Sciatic nerve (tissue), 2 donors: ENCODE data around the gene FSIP2. TPM values are rescaled to one million over a fixed set of nuclear protein-coding genes. Genes with fewer than 3 reads are reported as not detected.
"Not testable (repeated sequence)": the region's sequence is repeated elsewhere in the genome, so short reads cannot be mapped to it uniquely, and the experiment has no call there.

Source experiments
- ATAC-seq: fragments of 200-7000 bp; cut with Tn5 transposase; one replicate; pipeline ENCODE4 v1.9.1; 2020; ENCODE audit warnings: mild to moderate bottlenecking, moderate library complexity
- DNase-seq: peaks from one replicate; pipeline ENCODE4 v3.0.0-alpha.2; 2020; ENCODE audit warnings: low spot score
- intact Hi-C: fragments of 100-400 bp; cut with DNase I; formaldehyde crosslinking; loops from one replicate; pipeline ENCODE4 v1.14.2; 2022
- total RNA-seq: library from RNA; stranded (reverse); fragmentation: NEBNext Ultra II Directional; extraction: Animal tissue kit (Norgen Biotek cat#: 25700); gene quantifications from one replicate; pipeline ENCODE4 v1.2.1, GENCODE V29; 2021
- donor health status: DM: no; HTN: no; CAD: no.
- donor health status: DM: no; HTN: no; CAD: no.

The FSIP2 gene
- total RNA-seq, 1 donor from 2014 or later = 1.3 TPM

DNA sequence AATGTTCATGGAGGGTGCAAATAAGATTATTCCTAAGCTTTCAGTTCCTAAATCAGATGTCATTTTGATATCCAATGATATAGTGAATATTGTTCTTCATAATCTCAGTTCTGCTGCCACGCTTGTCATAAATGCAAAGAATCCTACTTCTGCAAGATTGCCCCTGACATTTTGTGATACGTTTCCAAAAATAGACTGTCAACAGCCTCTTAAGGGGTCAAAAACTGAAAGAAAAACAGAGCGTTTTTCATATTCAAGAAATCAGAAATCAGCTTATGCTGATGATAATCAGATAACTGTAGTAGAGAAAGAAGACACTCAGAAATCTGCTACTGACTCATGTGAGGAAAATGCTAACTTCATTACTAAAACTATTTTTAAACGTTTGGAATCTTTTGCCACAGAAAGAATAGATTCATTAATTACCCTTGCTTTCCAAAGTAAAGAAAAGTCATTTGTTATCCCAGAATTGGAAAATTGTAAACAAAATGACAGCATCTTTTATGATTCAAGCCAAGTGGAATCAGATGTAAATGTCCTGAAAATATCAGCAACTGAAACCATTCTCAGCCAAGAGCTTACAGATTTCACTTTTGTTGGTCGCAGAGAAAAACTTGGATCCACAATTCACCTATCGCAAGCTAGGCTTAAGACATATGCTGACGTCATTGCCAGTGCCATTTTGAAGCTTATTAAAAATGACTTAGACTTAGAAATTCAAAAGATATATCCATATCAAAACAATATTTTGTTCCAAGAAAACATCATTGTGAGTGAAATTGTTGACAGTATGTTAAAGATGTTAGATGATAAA is 55.1 kb downstream of the FSIP2 start:
- ATAC-seq = no peak
- intact Hi-C loops = no loop called here
- DNase-seq = no peak

DNA sequence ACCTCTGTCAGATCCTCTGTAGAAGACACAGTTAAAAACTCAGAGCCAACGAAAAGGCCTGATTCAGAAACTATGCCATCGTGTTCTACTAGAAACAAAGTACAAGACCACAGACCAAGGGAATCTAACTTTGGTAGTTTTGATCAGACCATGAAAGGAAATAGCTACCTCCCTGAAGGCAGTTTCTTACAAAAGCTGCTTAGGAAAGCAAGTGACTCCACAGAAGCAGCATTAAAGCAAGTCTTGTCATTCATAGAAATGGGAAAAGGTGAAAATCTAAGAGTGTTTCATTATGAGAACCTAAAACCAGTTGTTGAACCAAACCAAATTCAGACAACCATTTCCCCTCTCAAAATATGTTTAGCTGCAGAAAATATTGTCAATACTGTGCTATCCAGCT is 58.2 kb downstream of the FSIP2 start:
- DNase-seq (no peak), ATAC-seq (no peak)
- intact Hi-C loops = no loop called here

DNA sequence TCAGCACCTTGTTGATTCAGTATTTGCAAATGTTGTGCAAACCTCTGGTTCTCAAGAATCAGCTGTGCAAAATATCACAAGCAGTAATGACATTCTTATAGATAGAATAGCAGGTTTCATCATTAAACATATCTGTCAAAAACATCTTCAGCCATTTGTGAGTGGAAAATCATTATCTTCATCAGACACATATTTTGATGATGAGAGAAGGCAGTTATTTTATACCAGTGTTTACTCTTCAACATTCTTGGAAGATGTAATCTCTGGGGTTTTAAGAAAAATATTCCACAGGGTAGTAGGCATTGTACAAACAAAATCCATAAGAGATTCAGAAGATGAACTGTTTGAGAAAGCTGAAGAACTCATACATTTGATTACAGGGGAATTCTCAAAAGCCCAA is 64.3 kb downstream of the FSIP2 start:
- no peak for ATAC-seq
- intact Hi-C loops = no loop called here
- DNase-seq = no peak

DNA sequence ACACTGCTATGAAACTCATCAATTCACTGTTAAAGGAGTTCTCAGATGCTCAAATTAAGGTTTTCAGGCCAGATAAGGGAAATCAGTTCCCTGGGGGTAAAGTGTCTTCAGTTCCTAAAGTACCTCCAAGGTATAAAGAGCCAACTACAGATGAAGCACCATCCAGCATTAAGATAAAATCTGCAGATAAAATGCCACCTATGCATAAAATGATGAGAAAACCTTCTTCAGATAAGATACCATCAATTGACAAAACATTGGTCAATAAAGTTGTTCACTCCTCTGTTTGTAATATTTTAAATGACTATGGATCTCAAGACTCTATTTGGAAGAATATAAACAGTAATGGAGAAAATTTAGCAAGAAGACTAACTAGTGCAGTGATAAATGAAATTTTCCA is 68.2 kb downstream of the FSIP2 start:
- intact Hi-C loops = no loop called here
- no peak for ATAC-seq
- no peak for DNase-seq

DNA sequence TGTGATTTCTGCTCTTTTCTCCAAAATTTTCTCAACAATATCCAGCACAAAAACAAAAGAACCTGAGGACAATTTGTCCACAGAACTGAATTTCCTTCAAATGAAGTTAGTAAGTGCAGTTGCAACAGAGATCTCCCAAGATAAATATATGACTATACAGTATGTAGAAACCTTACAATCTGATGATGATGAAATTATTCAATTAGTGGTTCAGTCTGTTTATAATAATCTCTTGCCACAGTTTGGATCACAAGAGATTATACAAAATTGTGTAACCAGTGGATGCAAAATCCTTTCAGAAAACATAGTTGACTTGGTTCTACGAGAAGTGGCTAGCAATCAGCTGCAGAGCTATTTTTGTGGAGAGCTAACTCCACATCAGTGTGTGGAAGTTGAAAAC is 68.7 kb downstream of the FSIP2 start:
- DNase-seq (no peak), ATAC-seq (no peak)
- intact Hi-C loops = no loop called here

DNA sequence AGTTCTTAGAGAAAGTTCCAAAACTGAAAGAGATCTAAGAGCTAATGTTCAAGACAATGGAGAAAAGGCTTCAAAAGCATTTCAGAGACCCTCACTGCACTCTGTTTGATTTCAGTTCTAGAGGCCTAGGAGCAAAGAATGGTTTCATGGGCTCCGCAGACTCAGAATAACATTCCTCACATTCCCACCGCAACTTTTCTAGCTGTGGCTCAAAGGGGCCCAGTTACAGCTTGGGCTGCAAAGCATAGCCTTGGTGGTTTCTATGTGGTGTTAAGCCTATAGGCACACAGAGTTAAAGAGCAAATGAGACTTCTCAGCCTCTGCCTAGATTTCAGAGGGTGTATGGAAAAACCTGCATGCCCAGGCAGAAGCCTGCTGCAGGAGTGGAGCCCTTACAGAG is 73.0 kb downstream of the FSIP2 start:
- intact Hi-C loops = no loop called here
- DNase-seq (no peak), ATAC-seq (no peak)

DNA sequence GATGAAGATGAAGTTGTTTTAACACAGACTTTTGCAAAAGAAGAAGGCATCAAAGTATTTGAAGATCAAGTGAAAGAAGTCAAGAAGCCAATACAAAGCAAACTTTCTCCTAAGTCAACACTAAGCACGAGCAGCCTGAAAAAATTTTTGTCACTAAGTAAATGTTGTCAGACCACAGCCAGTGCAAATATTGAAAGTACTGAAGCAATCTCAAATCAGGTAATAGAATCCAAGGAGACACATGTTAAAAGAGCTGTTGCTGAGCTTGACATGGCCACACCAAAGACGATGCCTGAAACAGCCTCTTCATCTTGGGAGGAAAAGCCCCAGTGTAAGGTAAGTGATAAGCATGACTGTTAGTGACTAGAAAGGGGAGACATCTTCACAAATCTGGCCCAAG is 75.1 kb downstream of the FSIP2 start:
- ATAC-seq = no peak
- intact Hi-C loops = no loop called here
- no peak for DNase-seq

DNA sequence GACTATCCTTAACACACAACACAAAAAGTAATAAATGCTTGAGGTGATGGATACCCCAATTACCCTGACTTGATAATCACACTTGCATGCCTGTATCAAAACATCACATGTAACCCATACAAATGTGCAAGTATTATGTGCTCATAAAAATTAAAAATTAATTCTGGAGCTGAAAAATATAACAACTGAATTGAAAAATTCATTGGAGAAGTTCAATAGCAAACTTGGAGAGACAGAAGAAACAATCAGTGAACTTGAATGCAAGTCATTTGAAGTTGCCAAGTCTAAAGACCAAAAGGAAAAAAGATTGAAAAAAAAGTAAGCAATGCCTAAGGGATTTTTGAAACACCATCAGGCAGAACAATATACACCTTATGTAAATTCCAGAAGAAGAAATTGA is 79.4 kb downstream of the FSIP2 start:
- ATAC-seq (no peak), DNase-seq (no peak)
- intact Hi-C loops = no loop called here

DNA sequence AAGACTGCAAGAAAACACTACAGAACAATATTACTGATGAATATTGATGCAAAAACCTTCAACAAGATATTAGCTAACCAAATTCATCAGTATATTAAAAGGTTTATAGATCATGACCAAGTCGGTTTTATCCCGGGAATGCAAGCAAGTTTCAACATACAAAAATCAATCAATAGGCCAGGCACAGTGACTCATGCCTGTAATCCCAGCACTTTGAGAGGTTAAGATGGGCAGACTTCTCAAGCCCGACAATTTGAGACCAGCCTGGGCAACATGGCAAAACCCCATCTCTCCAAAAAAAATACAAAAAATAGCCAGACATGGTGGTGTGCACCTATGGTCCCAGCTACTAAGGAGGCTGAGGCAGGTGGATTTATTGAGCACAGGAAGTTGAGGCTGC is 82.9 kb downstream of the FSIP2 start:
- intact Hi-C loops = no loop called here
- ATAC-seq = no peak
- DNase-seq = no peak

DNA sequence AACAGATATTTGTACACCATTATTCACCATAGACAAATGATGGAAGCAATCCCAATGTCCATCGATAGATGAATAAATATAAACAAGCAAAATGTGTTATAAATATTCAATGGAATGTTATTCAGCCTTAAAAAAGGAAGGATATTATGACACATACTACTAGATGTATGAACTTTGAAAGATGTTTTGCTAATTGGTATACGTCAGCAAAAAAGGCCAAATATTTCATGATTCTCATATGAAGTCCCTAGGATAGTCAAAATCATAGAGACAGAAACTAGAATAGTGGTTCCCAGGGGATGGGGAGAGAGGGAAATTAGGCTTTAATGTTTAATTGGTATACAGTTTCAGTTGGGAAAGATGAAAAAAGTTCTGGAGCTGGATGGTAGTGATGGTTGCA is 85.2 kb downstream of the FSIP2 start:
- no peak for ATAC-seq
- no peak for DNase-seq
- intact Hi-C loops = no loop called here

DNA sequence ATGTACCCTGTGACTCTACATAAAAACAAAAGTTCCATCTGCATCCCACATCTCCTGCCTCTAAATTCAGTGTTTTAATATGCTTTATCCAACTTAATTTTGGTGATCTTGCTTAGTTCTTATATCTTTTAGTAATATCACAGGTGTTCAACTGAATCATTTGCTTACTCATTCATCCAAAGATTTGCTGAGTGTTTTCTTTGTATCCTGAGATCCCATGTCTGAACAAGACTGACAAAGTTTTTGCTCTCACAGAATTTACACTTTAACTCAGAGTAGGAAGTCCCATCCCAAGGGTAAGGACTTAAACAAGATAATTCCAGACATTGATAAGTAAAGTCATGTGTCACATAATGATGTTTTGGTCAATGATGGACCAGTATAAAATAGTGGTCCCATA is 87.0 kb downstream of the FSIP2 start:
- no peak for ATAC-seq
- DNase-seq = no peak
- intact Hi-C loops = no loop called here

DNA sequence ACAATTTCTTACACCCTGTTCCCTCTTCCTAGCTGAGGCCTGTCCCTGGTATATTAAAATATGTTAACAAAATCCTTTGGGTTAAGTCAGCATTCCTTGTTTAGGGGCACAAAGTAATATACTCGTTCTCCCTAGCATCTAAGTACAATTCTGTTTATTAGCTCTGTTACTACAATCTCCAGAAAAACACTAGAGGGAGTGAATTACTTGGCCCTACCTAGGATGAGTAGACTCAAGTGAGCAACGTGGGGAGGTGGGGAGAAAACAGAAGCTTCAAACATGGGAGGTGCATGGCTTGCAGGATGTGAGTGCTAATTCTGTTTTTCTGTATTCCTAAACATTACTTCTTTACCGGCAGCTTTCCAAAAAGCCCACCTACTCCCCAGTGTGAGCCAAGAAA is 89.7 kb downstream of the FSIP2 start:
- ATAC-seq (no peak), DNase-seq (no peak)
- intact Hi-C loops = no loop called here

DNA sequence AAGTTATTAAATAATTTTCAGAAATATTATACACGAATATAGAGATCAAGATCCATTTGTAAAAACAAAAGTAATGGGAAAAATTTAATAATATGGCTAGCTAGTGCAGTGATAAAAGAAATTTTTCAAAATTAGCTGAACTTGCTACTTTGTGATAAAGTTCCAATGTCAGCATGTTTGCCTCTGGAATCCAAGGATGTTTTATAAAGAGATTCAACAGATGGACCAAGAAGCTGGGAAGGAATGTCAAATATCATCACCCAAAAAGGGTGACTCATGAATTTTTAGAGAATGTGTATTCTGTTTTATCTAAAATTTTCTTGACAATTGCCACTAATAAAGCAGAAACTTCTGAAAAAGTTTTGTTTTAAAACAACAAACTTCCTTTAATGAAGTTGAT is 95.3 kb downstream of the FSIP2 start:
- intact Hi-C loops = no loop called here
- DNase-seq (no peak), ATAC-seq (no peak)

DNA sequence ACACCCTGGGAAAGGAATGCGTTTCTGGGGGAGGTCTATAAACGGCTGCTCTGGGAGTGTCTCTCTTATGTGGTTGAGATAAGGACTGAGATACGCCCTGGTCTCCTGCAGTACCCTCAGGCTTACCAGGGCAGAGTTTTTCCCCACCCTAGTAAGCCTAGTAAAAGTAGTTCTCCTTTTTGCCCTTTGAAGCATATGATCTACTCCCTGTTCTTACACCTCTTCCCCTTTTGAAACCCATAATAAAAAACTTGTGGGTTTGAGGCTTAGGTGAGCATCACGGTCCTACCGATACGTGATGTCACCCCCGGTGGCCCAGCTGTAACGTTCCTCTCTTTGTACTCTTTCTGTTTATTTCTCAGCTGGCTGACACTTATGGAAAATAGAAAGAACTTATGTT is 97.4 kb downstream of the FSIP2 start:
- DNase-seq (no peak), ATAC-seq (no peak)
- intact Hi-C loops = no loop called here

DNA sequence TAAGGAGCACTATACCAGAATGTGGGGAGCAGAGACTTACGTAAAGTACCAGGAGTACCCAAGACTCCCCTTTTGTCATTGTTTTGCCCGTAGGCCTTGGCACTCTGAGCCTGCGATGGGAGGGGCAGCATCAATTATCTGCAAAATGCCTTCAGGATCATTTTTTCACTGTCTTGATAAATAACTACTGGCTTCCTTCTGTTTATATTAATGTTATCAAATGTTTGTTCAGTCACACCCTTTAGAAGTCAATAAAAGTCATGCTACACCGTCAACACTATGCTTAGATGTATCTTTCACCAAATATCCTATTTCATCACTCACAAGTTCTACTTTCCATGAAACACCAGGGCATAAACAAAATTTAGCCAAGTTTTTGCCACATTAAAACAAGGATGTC is 116.3 kb downstream of the FSIP2 start:
- no peak for DNase-seq
- ATAC-seq = no peak
- intact Hi-C loops = no loop called here

DNA sequence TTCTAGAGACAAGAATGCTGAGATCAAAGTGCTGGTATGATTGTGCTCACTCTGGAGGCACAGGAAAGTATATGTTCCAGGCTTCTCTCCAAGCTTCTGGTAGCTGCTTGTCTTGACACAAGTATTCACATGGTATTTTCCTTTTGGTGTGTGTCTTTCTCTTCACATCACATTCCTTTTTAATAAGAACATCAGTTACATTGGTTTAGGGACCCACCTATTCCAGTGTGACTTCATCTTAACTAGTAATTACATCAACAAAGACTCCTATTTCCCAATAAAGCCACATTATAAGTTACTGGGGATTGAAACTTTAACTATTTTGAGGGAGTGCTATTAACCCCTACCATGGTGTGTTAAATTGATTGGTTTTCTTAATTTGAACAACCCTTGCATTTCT is 119.1 kb downstream of the FSIP2 start:
- no peak for DNase-seq
- ATAC-seq = no peak
- intact Hi-C loops = no loop called here

DNA sequence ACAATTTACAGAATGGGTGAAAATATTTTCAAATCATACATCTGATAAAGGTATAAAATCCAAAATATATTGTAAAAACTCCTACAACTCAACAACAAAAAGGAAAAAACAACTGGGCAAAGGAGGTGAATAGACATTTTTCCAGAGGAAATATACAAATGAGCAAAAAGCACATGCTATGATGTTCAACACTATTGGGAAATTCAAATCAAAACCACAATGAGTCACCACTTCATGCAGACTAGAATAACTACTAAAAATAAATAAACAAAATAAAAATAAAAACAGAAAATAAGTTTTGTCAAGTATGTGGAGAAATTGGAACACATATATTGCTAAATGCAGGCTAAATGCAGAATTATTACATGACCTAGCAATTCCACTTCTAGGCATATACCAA is 120.9 kb downstream of the FSIP2 start:
- DNase-seq (no peak), ATAC-seq (no peak)
- intact Hi-C loops = no loop called here

DNA sequence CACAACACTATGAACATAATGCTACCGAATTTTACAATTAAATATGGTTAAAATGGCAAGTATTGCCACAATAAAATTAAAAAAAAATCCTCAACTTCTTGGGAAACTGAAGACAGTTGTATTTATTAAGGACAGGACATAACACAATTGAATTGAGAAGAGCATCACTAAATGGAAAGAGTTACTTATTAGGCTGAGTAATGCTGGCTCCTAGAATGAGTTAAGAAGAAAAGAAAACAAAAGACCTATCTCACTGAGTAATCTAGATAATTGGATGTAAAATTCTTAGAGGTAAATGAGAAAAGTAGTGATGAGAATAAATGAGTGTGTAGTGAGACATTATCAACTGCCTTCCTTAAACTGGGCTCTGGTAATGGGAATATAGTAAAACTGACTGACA is 121.7 kb downstream of the FSIP2 start:
- DNase-seq = no peak
- intact Hi-C loops = no loop called here
- no peak for ATAC-seq

DNA sequence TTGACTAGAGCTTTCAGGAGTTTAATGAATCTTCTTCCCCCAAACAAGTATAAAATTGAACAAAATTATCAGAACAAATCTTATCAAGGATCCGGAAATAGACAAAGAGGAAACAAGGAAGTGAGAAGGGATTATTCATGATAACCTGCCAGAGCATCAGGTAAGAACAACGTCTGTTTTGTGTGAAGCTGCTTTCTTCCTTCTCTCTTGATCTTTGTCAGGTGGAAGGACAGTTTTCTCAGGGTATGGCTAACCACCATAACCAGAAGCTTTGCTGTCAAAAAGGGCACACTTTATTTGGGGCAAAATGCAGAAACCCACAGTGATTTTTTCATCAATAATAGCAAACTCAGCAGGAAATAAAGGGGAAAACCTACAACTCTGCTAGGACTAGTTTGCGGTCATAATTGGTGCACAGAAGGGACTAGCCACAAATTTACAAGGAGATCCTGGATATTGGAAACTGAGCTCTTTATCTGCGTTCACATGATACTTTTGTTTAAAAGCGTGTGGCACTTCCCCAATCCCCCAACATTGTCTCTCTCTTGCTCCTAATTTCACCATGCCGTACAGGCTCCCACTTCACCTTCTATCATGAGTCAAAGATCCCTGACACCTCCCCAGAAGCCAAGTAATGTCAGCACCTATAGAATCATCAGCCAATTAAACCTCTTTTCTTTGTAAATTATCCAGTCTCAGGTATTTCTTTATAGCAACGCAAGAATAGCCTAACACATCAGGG is 124.2 kb downstream of the FSIP2 start:
- ATAC-seq (no peak), DNase-seq (no peak)
- intact Hi-C loops = no loop called here

DNA sequence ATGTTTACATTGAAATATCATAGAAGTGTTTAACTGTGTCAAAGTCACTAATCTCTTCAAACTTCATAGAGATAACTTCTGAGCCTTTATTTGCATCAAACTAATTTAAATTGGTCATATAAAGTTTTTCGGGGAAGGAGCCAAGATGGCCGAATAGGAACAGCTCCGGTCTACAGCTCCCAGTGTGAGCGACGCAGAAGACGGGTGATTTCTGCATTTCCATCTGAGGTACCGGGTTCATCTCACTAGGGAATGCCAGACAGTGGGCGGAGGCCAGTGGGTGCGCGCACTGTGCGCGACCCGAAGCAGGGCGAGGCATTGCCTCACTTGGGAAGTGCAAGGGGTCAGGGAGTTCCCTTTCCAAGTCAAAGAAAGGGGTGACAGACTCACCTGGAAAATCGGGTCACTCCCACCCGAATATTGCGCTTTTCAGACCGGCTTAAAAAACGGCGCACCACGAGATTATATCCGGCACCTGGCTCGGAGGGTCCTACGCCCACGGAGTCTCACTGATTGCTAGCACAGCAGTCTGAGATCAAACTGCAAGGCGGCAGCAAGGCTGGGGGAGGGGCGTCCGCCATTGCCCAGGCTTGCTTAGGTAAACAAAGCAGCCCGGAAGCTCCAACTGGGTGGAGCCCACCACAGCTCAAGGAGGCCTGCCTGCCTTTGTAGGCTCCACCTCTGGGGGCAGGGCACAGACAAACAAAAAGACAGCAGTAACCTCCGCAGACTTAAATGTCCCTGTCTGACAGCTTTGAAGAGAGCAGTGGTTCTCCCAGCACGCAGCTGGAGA is 126.1 kb downstream of the FSIP2 start:
- intact Hi-C loops, DNase-seq, ATAC-seq: not testable (repeated sequence)
